ENCODE measurements around the gene PLA2G4E.

PLA2G4E gene

DNA sequence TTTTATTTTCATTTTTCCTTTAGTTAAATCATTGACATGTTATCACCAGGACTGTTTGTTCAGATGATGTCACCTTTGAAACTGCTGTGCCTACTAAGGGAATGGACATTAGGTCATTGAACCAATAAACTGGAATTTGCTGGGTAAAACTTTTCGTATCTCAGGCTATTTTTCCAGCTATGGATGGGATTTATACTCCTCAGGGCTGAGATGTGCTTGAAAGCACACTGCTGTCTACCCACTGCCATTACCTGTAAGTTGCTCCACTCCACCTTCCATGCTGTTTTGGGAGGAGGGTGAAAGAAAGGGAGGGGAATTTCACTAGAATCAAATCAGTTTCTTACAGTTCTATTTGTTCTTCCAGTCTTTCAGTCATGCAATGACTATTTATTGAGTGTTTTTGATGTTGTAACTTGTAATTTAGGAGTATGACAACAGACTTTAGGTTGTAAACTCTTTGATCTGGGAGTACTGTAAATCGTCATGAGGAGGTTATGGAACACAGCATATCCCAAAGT, 59.8 kb downstream of the PLA2G4E start:
- H3K4me3 ChIP-seq (ENCODE audit: low read length), result no peak overlapping the region
- DNase-seq (ENCODE audit: low read depth), result no peak
- TF ChIP-seq, protein P1, sequence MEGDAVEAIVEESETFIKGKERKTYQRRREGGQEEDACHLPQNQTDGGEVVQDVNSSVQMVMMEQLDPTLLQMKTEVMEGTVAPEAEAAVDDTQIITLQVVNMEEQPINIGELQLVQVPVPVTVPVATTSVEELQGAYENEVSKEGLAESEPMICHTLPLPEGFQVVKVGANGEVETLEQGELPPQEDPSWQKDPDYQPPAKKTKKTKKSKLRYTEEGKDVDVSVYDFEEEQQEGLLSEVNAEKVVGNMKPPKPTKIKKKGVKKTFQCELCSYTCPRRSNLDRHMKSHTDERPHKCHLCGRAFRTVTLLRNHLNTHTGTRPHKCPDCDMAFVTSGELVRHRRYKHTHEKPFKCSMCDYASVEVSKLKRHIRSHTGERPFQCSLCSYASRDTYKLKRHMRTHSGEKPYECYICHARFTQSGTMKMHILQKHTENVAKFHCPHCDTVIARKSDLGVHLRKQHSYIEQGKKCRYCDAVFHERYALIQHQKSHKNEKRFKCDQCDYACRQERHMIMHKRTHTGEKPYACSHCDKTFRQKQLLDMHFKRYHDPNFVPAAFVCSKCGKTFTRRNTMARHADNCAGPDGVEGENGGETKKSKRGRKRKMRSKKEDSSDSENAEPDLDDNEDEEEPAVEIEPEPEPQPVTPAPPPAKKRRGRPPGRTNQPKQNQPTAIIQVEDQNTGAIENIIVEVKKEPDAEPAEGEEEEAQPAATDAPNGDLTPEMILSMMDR (conservative IDR thresholded peaks at IDR 0.05; ENCODE audit: low read depth, low read length), result no peak

DNA sequence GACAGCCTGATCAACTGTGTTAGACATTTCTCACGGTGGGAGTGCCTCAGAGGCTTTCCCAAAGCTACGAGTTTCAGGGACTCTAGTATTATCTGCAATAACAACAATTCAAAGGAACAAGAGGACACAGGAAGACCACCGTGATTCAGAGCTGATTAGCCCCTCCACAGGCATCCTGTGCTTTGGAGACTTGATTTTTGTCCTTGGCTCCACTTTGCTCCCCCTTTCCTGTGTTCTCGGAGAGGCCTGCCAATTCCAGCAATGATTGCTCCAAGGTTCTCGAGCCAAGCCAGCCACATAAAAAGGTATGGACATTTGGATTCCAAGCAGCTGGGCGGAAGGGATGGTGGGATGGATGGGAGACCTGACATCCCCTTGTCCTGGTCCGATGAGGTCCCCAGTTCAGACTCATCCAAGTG, 62.8 kb downstream of the PLA2G4E start:
- no peak overlapping the region for H3K4me3 ChIP-seq (ENCODE audit: low read length)
- no peak for DNase-seq (ENCODE audit: low read depth)
- TF ChIP-seq, protein P1 (conservative IDR thresholded peaks at IDR 0.05; ENCODE audit: low read depth, low read length), result no peak

DNA sequence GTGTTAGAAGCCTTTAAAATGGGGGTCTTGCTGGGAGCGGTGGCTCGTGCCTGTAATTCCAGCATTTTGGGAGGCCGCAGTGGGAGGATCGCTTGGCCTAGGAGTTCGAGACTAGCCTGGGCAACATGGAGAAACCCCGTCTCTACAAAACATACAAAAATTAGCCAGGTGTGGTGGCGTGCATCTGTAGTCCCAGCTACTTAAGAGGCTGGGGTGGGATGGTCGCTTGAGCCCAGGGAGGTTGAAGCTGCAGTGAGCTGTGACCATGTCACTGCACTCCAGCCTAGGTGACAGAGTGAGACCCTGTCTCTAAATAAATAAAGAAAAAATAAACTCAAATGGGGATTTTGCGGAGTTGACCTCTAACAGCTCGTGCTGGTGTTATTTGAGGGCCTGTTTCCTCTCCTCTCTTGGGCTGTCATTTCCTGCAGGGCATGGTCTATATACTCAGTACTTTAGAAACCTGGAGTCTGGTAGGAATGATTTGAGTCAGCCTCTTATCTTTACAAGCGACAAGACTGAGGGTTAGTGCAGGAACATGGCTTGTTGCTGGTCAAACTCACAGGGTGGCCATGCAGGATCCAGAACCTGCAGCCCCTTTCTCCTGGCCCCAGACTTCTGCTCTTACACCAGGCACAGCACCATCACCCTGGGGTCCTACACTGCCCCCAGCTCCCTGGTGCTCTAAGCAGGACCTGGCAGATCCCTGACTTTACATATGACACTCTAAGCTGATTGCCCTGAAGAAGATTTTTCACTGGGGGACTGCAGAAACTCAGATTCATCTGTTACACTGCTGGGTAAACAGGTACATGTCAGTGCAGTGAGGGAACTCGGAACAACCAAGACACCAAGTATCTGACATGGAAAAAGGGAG, 63.6 kb downstream of the PLA2G4E start:
- TF ChIP-seq, protein P1 (conservative IDR thresholded peaks at IDR 0.05; ENCODE audit: low read depth, low read length), result no peak
- no peak for DNase-seq (ENCODE audit: low read depth)

DNA sequence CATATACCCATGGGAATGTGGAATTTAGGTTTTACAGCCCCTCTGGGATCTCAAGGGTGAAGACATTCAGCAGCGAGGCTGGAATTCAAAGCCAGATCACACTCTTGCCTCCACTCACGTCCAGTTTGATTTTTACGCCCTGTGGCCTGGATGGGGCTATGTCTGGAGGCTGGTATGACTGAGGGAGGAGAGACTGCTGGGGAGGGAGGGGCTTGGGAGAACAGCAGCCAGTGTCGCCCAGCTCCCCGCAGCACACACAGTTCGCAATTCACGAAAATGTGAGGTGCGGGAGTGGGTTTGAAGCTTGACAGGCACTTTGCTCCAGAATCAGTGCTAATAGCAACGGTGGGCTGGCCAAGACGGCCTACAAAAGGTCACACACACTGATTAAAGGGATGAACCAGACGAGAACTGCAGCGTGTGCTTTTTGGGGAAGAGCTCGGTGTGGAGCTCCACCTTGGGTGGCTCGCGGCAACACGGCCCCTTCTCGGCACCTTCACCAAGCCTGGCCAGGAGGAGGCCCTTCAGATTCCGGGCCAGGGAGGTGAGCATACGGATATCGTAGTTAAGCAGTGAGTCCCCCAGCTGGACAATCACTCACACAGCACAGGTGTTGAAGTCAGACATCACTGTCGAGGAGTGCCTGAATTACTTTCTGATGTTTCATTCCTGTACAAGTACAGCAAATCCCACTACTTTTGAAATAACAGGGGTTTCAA, 64.9 kb downstream of the PLA2G4E start:
- no peak for DNase-seq (ENCODE audit: low read depth)
- TF ChIP-seq, protein P1 (conservative IDR thresholded peaks at IDR 0.05; ENCODE audit: low read depth, low read length), result peak; percentile 35
- peak overlapping the region; percentile 13 for H3K4me3 ChIP-seq (ENCODE audit: low read length)

More for the DNA sequence above, 63.6 kb downstream of the PLA2G4E start:
- no peak overlapping the region for H3K4me3 ChIP-seq (ENCODE audit: low read length)

DNA sequence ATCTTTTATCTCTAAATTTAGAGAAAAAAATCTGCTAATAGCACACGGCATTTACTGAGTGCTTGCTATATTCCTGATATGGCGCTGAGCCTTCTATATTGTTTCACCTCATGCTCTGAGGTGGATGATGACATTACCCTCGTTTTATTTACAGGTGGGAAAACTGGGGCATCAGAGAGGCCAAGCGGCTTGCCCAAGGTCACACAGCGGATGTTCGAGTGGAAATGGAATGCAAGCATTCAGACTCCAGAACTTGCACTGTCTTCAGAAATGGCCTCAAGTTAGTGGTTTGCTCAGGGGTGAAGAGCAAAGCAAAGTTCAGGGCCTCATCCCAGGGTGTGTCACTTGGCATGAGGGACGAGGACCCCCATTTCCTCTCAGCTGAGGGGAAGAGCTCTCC, 65.7 kb downstream of the PLA2G4E start:
- TF ChIP-seq, protein P1 (conservative IDR thresholded peaks at IDR 0.05; ENCODE audit: low read depth, low read length), result no peak
- no peak overlapping the region for H3K4me3 ChIP-seq (ENCODE audit: low read length)
- DNase-seq (ENCODE audit: low read depth), result no peak

DNA sequence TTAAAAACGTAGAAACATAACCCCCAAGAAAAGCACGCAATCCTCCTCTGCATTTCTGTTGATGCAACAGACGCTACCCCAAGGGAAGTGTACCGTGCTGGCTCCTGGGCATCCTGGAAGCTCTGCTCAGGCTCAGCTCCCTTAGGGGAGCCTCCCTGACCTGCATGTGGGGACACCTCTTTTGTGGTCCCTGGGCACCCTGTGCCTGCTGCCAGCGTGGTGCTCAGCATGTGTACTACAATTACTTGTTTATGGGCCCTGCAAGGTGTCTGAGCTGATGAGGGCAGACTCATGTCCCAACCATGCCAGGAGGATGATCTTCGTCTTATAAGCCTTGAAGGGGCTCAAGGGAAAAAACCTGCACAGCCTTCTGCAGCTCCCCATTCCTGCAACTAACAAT, 66.8 kb downstream of the PLA2G4E start:
- TF ChIP-seq, protein P1 (conservative IDR thresholded peaks at IDR 0.05; ENCODE audit: low read depth, low read length), result no peak
- no peak overlapping the region for H3K4me3 ChIP-seq (ENCODE audit: low read length)
- no peak for DNase-seq (ENCODE audit: low read depth)
